PFSK-1 (cell line): ENCODE results near the gene B3GLCT.

Experiments used
- FOXP2 ChIP-seq: optimal IDR thresholded peaks from 2 replicates; pipeline ENCODE3; 2011; ENCODE audit warnings: borderline replicate concordance, control low read depth, inconsistent platforms; ENCODE audit not compliant: insufficient read depth; ENCODE audit errors: extremely low read length, extremely low read depth
- POLR2AphosphoS5 ChIP-seq: IDR thresholded peaks from 2 replicates; pipeline ENCODE4 v1.6.1; 2012; ENCODE audit warnings: low read depth, mild to moderate bottlenecking, control low read depth, low read length, moderate library complexity
- SIN3A ChIP-seq: IDR thresholded peaks from 2 replicates; pipeline ENCODE4 v1.6.1; 2012; ENCODE audit warnings: mild to moderate bottlenecking, low read length, moderate library complexity, borderline replicate concordance; ENCODE audit not compliant: insufficient read depth
- TAF1 ChIP-seq: IDR thresholded peaks from 2 replicates; pipeline ENCODE4 v1.6.1; 2012; ENCODE audit warnings: low read length, control low read depth, borderline replicate concordance; ENCODE audit not compliant: insufficient read depth
- TF ChIP-seq, protein P1 (sequence below), 2 experiments: IDR thresholded peaks; 2 replicates each; pipeline versions ENCODE4 v1.6.1 to v1.8.0; 2011 to 2012; ENCODE audit warnings: low read depth in 2 of 2, low read length in 2 of 2, control low read depth in 1 of 2, inconsistent platforms in 1 of 2, mild to moderate bottlenecking in 1 of 2, moderate library complexity in 1 of 2; ENCODE audit not compliant: insufficient read depth in 1 of 2

The B3GLCT gene

DNA sequence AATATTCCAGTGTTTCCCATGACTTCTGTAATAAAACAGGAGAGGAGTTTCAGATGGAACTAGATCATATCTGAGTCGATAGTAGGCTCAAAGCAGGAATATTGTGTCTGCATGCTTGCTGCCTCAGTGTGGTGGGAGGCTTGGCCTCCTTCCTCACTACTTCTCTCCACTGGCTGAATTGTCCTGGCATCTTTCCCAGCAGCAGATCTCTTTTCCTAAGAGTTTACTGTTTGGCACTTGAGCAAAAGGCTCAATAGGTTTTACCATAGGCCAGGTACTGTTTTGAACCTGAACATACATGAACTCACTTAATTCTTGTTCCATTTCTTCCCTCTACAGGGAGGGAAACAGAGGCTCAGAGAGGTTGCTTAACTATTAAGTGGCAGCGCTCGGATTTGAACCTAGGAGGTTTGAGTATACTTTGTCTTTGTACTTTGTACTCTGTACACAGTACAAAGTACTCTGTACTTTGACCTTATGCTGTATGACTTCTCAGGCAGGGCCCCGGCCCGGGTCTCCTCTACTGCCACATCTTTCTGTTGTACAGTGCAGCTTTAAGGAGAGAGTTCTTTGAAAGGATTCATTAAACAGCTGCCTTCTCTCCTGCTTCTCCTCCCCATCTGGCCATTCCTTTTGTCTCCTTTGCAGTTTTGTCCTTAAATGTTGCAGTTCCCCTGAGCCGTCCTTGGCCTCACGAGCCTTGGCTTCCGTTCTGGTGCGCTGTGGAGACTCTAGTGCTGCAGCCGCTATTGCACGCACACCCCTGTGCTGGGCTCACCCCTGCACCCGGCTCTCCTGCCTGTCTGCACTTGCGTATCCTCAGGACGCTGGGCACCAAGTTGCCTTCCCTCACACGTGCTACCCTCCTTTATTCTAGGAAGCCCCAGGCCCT is 8.1 kb downstream of the B3GLCT start:
- TF ChIP-seq POLR2AphosphoS5 (no peak), SIN3A (no peak), TAF1 (no peak), FOXP2 (no peak)
- TF ChIP-seq, protein P1, sequence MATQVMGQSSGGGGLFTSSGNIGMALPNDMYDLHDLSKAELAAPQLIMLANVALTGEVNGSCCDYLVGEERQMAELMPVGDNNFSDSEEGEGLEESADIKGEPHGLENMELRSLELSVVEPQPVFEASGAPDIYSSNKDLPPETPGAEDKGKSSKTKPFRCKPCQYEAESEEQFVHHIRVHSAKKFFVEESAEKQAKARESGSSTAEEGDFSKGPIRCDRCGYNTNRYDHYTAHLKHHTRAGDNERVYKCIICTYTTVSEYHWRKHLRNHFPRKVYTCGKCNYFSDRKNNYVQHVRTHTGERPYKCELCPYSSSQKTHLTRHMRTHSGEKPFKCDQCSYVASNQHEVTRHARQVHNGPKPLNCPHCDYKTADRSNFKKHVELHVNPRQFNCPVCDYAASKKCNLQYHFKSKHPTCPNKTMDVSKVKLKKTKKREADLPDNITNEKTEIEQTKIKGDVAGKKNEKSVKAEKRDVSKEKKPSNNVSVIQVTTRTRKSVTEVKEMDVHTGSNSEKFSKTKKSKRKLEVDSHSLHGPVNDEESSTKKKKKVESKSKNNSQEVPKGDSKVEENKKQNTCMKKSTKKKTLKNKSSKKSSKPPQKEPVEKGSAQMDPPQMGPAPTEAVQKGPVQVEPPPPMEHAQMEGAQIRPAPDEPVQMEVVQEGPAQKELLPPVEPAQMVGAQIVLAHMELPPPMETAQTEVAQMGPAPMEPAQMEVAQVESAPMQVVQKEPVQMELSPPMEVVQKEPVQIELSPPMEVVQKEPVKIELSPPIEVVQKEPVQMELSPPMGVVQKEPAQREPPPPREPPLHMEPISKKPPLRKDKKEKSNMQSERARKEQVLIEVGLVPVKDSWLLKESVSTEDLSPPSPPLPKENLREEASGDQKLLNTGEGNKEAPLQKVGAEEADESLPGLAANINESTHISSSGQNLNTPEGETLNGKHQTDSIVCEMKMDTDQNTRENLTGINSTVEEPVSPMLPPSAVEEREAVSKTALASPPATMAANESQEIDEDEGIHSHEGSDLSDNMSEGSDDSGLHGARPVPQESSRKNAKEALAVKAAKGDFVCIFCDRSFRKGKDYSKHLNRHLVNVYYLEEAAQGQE (IDR thresholded peaks at IDR 0.05; ENCODE audit: insufficient read depth in 1 of 2, low read depth in 2 of 2, low read length in 2 of 2) = no peak

DNA sequence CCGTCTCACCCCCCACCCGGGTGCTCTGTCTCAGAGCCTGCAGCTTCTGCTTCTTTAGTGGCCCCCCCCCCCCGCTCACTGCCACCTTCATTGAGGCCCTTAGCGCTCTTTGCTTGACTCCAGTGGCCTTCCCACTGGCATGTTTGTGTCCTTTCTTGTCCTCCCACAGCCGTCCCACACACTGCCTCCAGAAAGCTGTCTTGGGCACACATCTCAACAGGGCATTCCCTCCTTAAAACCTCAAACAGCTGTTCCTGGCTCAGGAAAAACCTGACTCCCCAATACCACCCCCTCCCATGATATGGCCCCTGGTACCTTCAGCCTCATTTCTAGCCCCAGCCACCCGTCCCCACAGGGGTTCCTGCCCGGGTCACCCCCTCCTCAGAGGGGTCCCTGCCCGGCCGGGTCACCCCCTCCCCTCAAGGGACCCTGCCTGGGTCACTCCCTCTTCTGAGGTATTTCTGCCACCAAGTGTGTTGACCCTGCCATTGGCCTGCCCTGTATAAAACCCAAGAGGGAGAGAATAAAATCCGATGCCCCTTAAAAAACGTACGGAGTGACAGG is 8.9 kb downstream of the B3GLCT start:
- TF ChIP-seq TAF1 (no peak), POLR2AphosphoS5 (no peak), FOXP2 (no peak), SIN3A (no peak)
- TF ChIP-seq, protein P1 (IDR thresholded peaks at IDR 0.05; ENCODE audit: insufficient read depth in 1 of 2, low read depth in 2 of 2, low read length in 2 of 2) = no peak

DNA sequence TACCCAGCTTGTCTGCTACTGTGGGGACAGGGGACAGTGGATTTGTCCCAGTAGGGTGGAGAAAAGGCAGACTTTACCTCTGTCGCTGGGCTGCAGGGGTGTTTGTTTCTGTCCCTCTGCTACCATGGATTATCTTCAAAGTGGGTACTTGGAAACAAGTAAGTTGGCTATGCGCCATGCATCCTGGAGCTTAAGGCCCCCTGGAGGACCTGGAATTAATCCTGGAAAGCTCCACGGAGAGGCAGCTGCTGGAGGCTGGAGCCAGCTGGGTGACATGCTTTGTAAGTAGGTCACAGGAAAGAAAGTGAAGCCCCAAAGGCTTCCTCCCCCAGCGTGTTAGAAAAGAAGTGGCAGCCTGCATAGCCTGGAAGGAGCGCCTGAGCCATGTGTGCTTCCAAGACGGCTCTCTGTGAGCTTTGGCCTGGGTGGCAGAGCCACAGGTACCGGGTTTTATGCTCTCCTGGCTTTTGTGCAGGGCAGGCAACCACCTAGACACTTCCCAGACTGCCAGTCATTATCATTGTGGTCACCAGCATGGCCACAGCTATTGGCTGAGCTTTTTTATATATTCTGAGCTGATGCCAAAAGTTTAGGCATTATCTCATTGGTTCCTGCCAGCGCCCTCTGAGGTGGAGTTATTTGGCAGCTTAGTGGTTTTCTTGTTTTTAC is 9.5 kb downstream of the B3GLCT start:
- no peak for TF ChIP-seq SIN3A
- no peak for TF ChIP-seq POLR2AphosphoS5
- no peak for TF ChIP-seq TAF1
- TF ChIP-seq, protein P1 (IDR thresholded peaks at IDR 0.05; ENCODE audit: insufficient read depth in 1 of 2, low read depth in 2 of 2, low read length in 2 of 2) = no peak
- no peak for TF ChIP-seq FOXP2

DNA sequence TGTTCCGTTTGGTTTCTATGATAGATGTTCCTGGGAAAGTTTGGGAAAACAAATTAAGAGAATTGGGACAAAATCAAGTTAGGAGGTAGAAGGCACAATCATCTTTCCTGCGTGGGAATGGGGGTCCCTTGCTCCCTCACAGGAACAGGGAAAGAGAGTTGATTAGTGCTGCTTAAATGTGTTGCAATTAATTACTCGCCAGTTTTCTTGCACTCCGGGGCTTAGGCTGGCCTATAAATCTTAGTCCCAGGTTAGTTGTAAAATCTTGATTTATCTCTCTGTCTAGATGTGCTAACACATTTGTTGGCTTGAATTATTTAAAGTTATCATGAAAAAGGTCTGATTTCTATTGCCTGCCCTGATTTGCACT is 10.1 kb downstream of the B3GLCT start:
- TF ChIP-seq FOXP2 = no peak
- no peak for TF ChIP-seq POLR2AphosphoS5
- TF ChIP-seq SIN3A = no peak
- TF ChIP-seq, protein P1 (IDR thresholded peaks at IDR 0.05; ENCODE audit: insufficient read depth in 1 of 2, low read depth in 2 of 2, low read length in 2 of 2) = no peak
- TF ChIP-seq TAF1 = no peak
